SK-N-SH (cell line): ENCODE measurements around the gene MAGED4. TPM values are rescaled to one million over a fixed set of nuclear protein-coding genes. Genes with fewer than 3 reads are reported as not detected.
"Not testable (repeated sequence)": the region's sequence is repeated elsewhere in the genome, so short reads cannot be mapped to it uniquely, and the experiment has no call there.

Experiments
- CTCF ChIA-PET: fragments of 300-600, 350-600 bp; formaldehyde crosslinking; extraction: SDS; loops from one replicate; lab custom pipeline; 2021; lab: Yijun Ruan, JAX
- POLR2A ChIA-PET: fragments of 350-600 bp; sonication (Branson Sonifier 250); formaldehyde crosslinking; extraction: SDS; loops from one replicate; lab custom pipeline; 2020; ENCODE audit warnings: antibody characterized with exemption, inconsistent platforms; lab: Yijun Ruan, JAX
- DNase-seq: peaks from one replicate; pipeline ENCODE4 v3.0.0; 2012
- H2AFZ ChIP-seq: fragments of 200-600 bp; sonication (generic); 2 replicates; pipeline ENCODE4 v1.8.1; 2016; ENCODE audit warnings: antibody characterized with exemption, mild to moderate bottlenecking, low read depth
- H3F3A ChIP-seq: fragments of 200-600 bp; sonication (generic); replicated peaks from 2 replicates; pipeline ENCODE3; 2016; ENCODE audit warnings: antibody characterized with exemption, mild to moderate bottlenecking; ENCODE audit not compliant: insufficient read depth
- H3K27ac ChIP-seq, 2 experiments: fragments of 200-500 bp in 1 of 2; fragments of 200-600 bp in 1 of 2; sonication (Bioruptor generic) in 1 of 2; sonication (generic), shearing (Covaris generic) in 1 of 2; 2 replicates each; pipeline versions ENCODE4 v1.5.1 to v1.6.1; 2014 to 2016; ENCODE audit warnings: low read depth in 2 of 2, inconsistent platforms in 1 of 2, low read length in 1 of 2, mild to moderate bottlenecking in 1 of 2, mixed read lengths in 1 of 2
- H3K27me3 ChIP-seq: fragments of 200-600 bp; sonication (generic), shearing (Covaris generic); 2 replicates; pipeline ENCODE4 v1.6.1; 2016; ENCODE audit warnings: mixed run types; ENCODE audit not compliant: insufficient read depth
- H3K36me3 ChIP-seq, 2 experiments: fragments of 200-500 bp in 1 of 2; fragments of 200-600 bp in 1 of 2; sonication (Bioruptor generic) in 1 of 2; sonication (generic) in 1 of 2; replicated peaks in 1 of 2; 2 replicates each; pipeline versions ENCODE3 to v1.5.1; 2014 to 2016; ENCODE audit warnings: low read length in 1 of 2, mild to moderate bottlenecking in 1 of 2; ENCODE audit not compliant: insufficient read depth in 2 of 2, control insufficient read depth in 1 of 2
- H3K4me1 ChIP-seq, 2 experiments: fragments of 200-500 bp in 1 of 2; fragments of 200-600 bp in 1 of 2; sonication (Bioruptor generic) in 1 of 2; sonication (generic), shearing (Covaris generic) in 1 of 2; 2 replicates each; pipeline versions ENCODE4 v1.5.1 to v1.6.1; 2014 to 2016; ENCODE audit warnings: low read depth in 1 of 2, low read length in 1 of 2, mixed run types in 1 of 2; ENCODE audit not compliant: insufficient read depth in 2 of 2, control insufficient read depth in 1 of 2
- H3K4me2 ChIP-seq: fragments of 200-600 bp; sonication (generic), shearing (Covaris generic); 2 replicates; pipeline ENCODE4 v1.6.1; 2017; ENCODE audit warnings: mixed run types
- H3K4me3 ChIP-seq, 2 experiments: fragments of 200-500 bp in 1 of 2; fragments of 200-600 bp in 1 of 2; sonication (Bioruptor generic) in 1 of 2; sonication (generic), shearing (Covaris generic) in 1 of 2; 2 replicates each; pipeline versions ENCODE4 v1.5.1 to v1.8.1; 2014 to 2016; ENCODE audit warnings: low read depth in 2 of 2, inconsistent platforms in 1 of 2, low read length in 1 of 2, mild to moderate bottlenecking in 1 of 2, mixed read lengths in 1 of 2, moderate library complexity in 1 of 2
- H3K79me2 ChIP-seq: fragments of 200-600 bp; sonication (generic); 2 replicates; pipeline ENCODE4 v1.8.1; 2017; ENCODE audit warnings: mild to moderate bottlenecking; ENCODE audit not compliant: insufficient read depth
- H3K9ac ChIP-seq: fragments of 200-600 bp; sonication (generic); 2 replicates; pipeline ENCODE4 v1.6.1; 2017; ENCODE audit warnings: mixed run types
- H3K9me2 ChIP-seq: fragments of 200-600 bp; sonication (generic); 2 replicates; pipeline ENCODE4 v1.6.1; 2017; ENCODE audit warnings: mixed run types
- H3K9me3 ChIP-seq: fragments of 200-600 bp; sonication (generic); 2 replicates; pipeline ENCODE4 v1.6.1; 2017; ENCODE audit warnings: mixed run types, mild to moderate bottlenecking, moderate library complexity
- H4K20me1 ChIP-seq: fragments of 200-600 bp; sonication (generic); 2 replicates; pipeline ENCODE4 v1.6.1; 2017; ENCODE audit warnings: mild to moderate bottlenecking, mixed run types; ENCODE audit not compliant: insufficient read depth
- CHD2 ChIP-seq: fragments of 150-350 bp; IDR thresholded peaks from 2 replicates; pipeline ENCODE4 v1.6.1; 2018; ENCODE audit warnings: low read length; ENCODE audit not compliant: partially characterized antibody
- EP300 ChIP-seq, 2 experiments: IDR thresholded peaks; 2 replicates each; pipeline versions ENCODE4 v1.4.0 to v1.6.1; 2012; ENCODE audit warnings: borderline replicate concordance in 1 of 2, low read depth in 1 of 2, low read length in 1 of 2
- EZH2phosphoT487 ChIP-seq: fragments of 200-600 bp; sonication (generic); IDR thresholded peaks from 2 replicates; pipeline ENCODE4 v1.6.1; 2017; ENCODE audit warnings: low read depth, mixed run types, mild to moderate bottlenecking, antibody characterized with exemption, moderate library complexity, borderline replicate concordance
- FOXM1 ChIP-seq: IDR thresholded peaks from 2 replicates; pipeline ENCODE4 v1.4.0; 2012; ENCODE audit warnings: low read depth, mild to moderate bottlenecking
- MEF2A ChIP-seq: IDR thresholded peaks from 2 replicates; pipeline ENCODE4 v1.4.0; 2012; ENCODE audit warnings: low read depth, borderline replicate concordance
- MXI1 ChIP-seq: IDR thresholded peaks from 2 replicates; pipeline ENCODE4 v1.6.1; 2012; ENCODE audit warnings: mild to moderate bottlenecking, low read depth, low read length, improper control_type of control experiment
- NFIC ChIP-seq: IDR thresholded peaks from 2 replicates; pipeline ENCODE4 v1.4.0; 2012; ENCODE audit warnings: borderline replicate concordance
- RAD21 ChIP-seq: IDR thresholded peaks from 2 replicates; pipeline ENCODE4 v1.6.1; 2012; ENCODE audit warnings: mild to moderate bottlenecking, low read length
- REST ChIP-seq: IDR thresholded peaks from 2 replicates; pipeline ENCODE4 v1.6.1; 2012; ENCODE audit warnings: mild to moderate bottlenecking, low read depth, low read length, moderate library complexity
- SIN3A ChIP-seq: IDR thresholded peaks from 2 replicates; pipeline ENCODE4 v1.6.1; 2012; ENCODE audit warnings: low read depth, mild to moderate bottlenecking, low read length, moderate library complexity, borderline replicate concordance
- SMC3 ChIP-seq: IDR thresholded peaks from 2 replicates; pipeline ENCODE4 v1.6.1; 2012; ENCODE audit warnings: low read depth, low read length, improper control_type of control experiment
- TAF1 ChIP-seq: IDR thresholded peaks from 2 replicates; pipeline ENCODE4 v1.6.1; 2012; ENCODE audit warnings: low read depth, mild to moderate bottlenecking, low read length, moderate library complexity, borderline replicate concordance
- USF2 ChIP-seq: fragments of 150-350 bp; IDR thresholded peaks from 2 replicates; pipeline ENCODE4 v1.6.1; 2017; ENCODE audit warnings: antibody characterized with exemption, low read length, low read depth, borderline replicate concordance
- ZBTB33 ChIP-seq: IDR thresholded peaks from 2 replicates; pipeline ENCODE4 v1.4.0; 2012; ENCODE audit warnings: low read depth, borderline replicate concordance
- WGBS: methylation state at CpG from one replicate; pipeline ENCODE4 v1.1.6; 2017; ENCODE audit warnings: low lambda C conversion rate; 5-methylcytosine and 5-hydroxymethylcytosine counted together
- polyA plus RNA-seq, 3 experiments: library from polyadenylated mRNA; depleted of rRNA; stranded (reverse); fragments of >200 nt; gene quantifications; 2 replicates each; pipeline ENCODE4 v1.2.3, GENCODE V29; 2012
- TF ChIP-seq, protein P1 (sequence below): IDR thresholded peaks from 2 replicates; pipeline ENCODE4 v1.4.0; 2012; ENCODE audit warnings: low read depth

MAGED4 gene
- polyA plus RNA-seq, 1 of the 3 experiments (the other 2 are of a cell fraction) = 26.6 TPM

DNA sequence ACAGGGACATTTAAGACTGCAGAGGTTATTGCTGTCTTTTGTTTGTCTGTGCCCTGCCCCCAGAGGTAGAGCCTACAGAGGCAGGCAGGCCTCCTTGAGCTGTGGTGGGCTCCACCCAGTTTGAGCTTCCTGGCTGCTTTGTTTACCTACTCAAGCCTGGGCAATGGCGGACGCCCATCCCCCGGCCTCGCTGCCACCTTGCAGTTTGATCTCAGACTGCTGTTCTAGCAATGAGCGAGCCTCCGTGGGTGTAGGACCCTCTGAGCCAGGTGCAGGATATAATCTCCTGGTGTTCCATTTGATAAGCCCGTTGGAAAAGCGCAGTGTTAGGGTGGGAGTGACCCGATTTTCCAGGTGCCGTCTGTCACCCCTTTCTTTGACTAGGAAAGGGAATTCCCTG is 34.0 kb upstream of the MAGED4 start:
- H2AFZ ChIP-seq, H3K4me1 ChIP-seq, H3K27ac ChIP-seq, H3K9me3 ChIP-seq, H3K4me2 ChIP-seq, H3K79me2 ChIP-seq, H3K36me3 ChIP-seq, H4K20me1 ChIP-seq, DNase-seq, H3K4me3 ChIP-seq, POLR2A ChIA-PET, H3K9me2 ChIP-seq, H3F3A ChIP-seq, CTCF ChIA-PET, H3K27me3 ChIP-seq, H3K9ac ChIP-seq: not testable (repeated sequence)
- WGBS = 13% methylated on average over 7 of the region's 10 CpGs

DNA sequence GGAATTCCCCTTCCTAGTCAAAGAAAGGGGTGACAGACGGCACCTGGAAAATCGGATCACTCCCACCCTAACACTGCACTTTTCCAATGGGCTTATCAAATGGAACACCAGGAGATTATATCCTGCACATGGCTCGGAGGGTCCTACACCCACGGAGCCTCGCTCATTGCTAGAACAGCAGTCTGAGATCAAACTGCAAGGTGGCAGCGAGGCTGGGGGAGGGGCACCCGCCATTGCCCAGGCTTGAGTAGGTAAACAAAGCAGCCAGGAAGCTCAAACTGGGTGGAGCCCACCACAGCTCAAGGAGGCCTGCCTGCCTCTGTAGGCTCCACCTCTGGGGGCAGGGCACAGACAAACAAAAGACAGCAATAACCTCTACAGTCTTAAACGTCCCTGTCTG is 24.5 kb upstream of the MAGED4 start:
- H3K79me2 ChIP-seq, H3K36me3 ChIP-seq, H3F3A ChIP-seq, POLR2A ChIA-PET, H3K9me2 ChIP-seq, H3K27ac ChIP-seq, CTCF ChIA-PET, H2AFZ ChIP-seq, H3K4me1 ChIP-seq, H4K20me1 ChIP-seq, H3K9me3 ChIP-seq, H3K4me2 ChIP-seq, H3K27me3 ChIP-seq, H3K9ac ChIP-seq, H3K4me3 ChIP-seq, DNase-seq: not testable (repeated sequence)
- WGBS = 20% methylated on average over 2 of the region's 8 CpGs

GRCh38 chrX:52166840-52167239 is 17.8 kb upstream of the MAGED4 start:
- no peaks in the 10 kb centered on the region for H4K20me1 ChIP-seq
- H3K9me3 ChIP-seq = no peaks in the 10 kb centered on the region
- no peak for TF ChIP-seq ZBTB33
- no peak for TF ChIP-seq EZH2phosphoT487
- TF ChIP-seq CHD2 = no peak
- no peak for TF ChIP-seq REST
- TF ChIP-seq USF2 = no peak
- no peak for TF ChIP-seq FOXM1
- no peak for TF ChIP-seq SIN3A
- TF ChIP-seq MEF2A = no peak
- no peak for TF ChIP-seq NFIC
- TF ChIP-seq RAD21 = no peak
- TF ChIP-seq EP300 (IDR thresholded peaks at IDR 0.05; ENCODE audit: borderline replicate concordance in 1 of 2, low read depth in 1 of 2, low read length in 1 of 2) = no peak
- no peak for TF ChIP-seq TAF1
- TF ChIP-seq, protein P1, sequence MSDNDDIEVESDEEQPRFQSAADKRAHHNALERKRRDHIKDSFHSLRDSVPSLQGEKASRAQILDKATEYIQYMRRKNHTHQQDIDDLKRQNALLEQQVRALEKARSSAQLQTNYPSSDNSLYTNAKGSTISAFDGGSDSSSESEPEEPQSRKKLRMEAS = no peak
- TF ChIP-seq MXI1 = no peak
- no peak for TF ChIP-seq SMC3
- no peaks in the 10 kb centered on the region for H3K36me3 ChIP-seq
- H3K27me3 ChIP-seq = no peaks in the 10 kb centered on the region
- no peak for DNase-seq
- H3K4me2 ChIP-seq = no peak overlapping the region
- no peaks in the 10 kb centered on the region for H3K9me2 ChIP-seq
- H3K9ac ChIP-seq = no peak overlapping the region
- H3K79me2 ChIP-seq = no peaks in the 10 kb centered on the region
- H3K4me3 ChIP-seq = no peak overlapping the region
- H3F3A ChIP-seq = no peaks in the 10 kb centered on the region
- H3K27ac ChIP-seq = no peak overlapping the region
- POLR2A ChIA-PET = no interaction called here
- H3K4me1 ChIP-seq = no peaks in the 10 kb centered on the region
- no peak overlapping the region for H2AFZ ChIP-seq
- CTCF ChIA-PET = no interaction called here
